ENCODE measurements around the gene CXXC5.

Gene CXXC5

DNA sequence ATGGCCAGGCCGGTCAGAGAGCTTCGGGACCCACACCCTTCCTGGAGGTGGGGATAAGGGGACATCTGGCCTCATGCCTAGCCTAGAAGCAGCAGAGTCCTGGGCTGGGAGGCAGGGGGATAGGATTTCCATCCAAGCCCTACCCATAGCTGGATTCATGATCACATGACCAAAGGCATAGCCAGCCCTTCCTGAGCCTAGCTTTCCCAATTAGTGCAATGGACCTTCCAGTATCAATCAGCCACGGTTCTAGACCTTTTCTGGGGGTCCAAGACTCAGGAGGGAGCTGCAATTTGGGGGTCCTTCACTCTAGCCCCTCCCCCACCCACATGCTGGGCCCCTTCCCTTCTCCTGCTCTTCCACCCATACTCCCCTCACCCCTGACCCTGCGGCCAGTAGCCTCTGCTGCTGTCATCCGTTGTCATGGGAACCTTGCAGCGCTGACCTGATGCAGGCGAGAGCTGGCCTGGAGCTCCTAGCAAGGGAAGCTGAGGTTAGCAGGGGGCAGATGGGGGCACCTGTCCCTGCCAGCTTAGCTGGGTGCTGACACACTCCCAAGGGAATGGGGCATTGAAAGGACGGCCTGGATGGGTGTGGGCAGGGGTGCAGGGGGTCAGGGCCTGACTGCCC lies 44.6 kb downstream of the CXXC5 start:
- DNase-seq (ENCODE audit: low read depth, low spot score), result no peak

DNA sequence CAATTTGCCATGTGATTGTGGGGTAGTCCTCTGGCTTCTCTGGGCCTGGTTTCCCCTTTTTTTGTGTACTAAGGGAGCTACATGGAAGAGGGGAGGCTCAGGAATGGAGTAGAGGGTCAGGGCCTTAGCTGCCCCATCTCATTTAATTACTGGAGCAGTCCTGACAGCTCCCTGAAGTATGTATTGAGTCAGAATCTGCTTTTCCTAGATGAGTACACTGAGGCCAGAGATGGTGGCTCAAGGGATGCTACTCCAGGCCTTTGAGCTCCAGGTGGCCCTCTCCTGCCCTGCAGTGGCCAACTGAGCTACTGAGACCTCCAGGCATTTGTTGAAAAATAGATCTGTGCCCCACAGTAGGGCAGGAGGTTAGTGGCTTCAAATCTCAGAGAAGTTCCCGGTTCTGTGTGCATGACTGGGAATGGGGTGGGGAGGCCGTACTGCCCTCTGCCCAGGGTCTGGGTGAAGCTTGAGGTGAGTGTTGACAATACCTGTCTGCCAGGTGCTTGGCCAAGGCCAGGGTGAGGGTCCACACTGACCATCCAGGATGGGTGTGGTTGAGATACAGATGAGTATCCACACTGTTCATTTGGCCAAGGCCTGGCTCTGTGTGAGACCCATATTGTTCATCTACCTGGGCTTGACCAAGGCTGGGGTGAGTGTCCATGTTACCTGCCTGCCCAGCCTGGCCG lies 45.7 kb downstream of the CXXC5 start:
- DNase-seq (ENCODE audit: low read depth, low spot score), result no peak

- no peak for DNase-seq (ENCODE audit: low read depth, low spot score)
Observed at GRCh38 chr5:139694556-139695177, 46.5 kb downstream of the CXXC5 start.

- no peak for DNase-seq (ENCODE audit: low read depth, low spot score)
Observed at GRCh38 chr5:139695178-139695573, 47.0 kb downstream of the CXXC5 start.

DNA sequence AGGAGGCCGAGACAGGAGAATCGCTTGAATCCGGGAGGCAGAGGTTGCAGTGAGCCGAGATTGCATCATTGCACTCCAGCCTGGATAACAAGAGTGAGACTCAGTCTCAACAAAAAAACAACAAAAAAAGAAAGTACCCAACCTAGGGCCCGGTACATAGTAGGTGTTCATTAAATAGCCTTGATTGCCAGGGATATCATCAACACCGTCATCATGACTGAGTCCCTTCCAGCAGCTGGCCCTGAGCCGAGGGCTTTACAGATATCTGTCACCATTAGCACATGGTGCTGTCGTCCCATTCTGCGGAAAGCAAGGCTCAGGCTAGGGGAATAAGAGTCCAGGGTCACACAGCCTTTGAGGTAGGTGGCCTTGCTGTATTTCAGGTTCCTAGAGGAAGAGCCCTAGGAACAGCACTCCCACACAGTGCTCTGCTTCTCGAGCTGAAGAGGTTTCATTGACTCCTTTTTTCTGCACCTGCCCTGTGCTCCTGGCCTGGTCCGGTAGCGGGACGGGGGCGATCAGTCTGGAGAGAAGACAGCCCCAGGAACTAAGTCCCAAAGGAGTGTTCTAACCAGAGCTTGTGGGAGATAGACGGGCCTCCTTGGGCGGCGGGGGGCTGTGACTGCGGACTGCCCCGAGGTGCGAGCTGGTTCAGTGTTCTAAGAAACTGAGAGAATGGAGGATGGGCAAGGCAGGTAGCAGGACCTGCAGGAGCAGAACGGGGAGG lies 48.2 kb downstream of the CXXC5 start:
- no peak for DNase-seq (ENCODE audit: low read depth, low spot score)

DNA sequence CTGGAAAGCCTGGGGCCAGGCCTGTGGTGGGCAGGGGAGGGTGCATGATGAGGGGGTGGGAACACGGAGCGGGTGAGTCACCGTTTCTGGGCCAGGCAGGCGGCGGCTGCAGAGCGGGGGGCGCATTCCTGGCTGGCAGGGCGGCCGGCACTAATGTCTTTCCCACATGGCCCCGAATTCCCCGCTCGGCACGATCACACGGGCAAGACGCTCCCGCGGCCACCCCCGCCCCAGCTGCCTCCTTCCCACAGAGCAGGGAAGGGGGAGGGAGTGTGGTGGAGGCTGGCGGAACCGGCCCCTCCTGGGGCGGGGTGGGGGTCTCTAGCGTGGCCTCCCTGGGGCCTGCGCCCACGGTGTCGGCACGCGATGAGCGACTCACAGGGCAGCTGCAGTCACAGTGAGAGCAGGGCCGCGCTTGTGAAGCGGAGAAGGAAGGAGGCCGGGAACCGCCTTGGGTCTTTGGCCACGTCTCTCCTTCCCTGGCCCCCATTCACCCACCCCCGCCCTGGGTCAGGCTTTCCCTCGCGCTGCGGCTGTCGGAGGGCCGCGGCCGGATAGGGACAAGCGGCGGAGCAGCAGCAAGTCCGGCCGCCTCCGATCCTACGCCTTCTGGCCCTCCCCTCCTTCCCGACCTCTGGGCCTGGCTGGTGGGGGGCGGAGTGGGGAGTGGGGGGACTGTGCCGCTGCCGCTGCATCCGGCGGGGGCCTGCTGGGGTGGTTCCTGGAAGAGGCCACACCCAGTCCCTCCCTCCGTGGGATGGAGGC lies 48.9 kb downstream of the CXXC5 start:
- DNase-seq (ENCODE audit: low read depth, low spot score), result no peak

- DNase-seq (ENCODE audit: low read depth, low spot score), result no peak
Observed at GRCh38 chr5:139698490-139699146, 50.5 kb downstream of the CXXC5 start.

GRCh38 chr5:139699351-139699750 lies 51.2 kb downstream of the CXXC5 start:
- no peak for DNase-seq (ENCODE audit: low read depth, low spot score)

GRCh38 chr5:139700711-139701055 lies 52.5 kb downstream of the CXXC5 start:
- DNase-seq (ENCODE audit: low read depth, low spot score), result no peak

DNA sequence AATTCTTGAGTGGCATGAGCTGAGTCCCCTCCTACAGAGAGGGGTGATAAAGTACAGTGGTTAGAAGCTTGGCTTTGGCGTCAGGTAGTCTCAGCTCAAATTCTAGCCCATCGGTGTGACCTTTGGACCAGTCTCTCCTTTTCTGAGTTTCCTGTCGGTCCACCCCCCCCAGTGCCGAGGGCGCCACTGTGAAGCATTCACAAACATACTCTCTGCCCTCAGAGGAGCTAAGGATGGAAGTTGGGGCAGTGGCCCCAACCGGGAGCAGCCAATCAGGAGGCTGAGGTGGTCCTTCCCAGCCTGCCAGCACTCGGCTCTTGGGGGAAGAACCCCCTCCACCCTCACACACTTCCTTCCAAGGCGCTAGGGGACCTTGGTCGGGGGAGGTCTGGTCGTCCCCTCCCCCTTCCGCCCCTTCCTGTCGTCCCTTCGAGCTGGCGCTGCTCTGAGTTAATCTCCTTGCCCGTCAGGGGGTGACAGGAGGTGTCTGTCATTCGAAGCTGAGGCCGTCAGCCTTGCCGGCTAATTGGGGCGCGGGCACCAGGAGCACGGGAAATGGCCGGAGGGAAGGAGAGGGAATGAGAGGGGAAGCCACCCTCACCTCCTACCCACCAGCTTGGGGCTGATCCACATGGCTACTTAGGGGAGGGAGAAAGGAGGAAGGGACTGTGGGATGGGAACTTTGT lies 53.0 kb downstream of the CXXC5 start:
- DNase-seq (ENCODE audit: low read depth, low spot score), result no peak

- DNase-seq (ENCODE audit: low read depth, low spot score), result no peak
Observed at GRCh38 chr5:139702548-139702947, 54.4 kb downstream of the CXXC5 start.

DNA sequence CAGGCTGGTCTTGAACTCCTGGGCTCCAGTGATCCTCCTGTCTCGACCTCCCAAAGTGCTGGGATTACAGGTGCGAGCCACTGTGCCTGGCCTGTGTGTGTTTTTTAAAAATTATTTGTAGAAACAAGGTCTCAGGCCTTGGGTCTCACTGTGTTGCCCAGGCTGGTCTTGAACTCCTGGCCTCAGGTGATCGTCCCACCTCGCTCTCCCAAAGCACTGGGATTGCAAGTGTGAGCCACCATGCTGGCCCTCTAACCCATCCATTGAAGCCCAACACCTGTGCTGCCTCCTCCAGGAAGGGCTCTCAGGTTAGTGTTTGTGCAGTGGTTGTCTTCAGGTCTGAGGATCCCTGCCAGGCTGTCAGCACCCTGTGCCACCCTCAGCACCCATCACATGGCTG lies 56.6 kb downstream of the CXXC5 start:
- DNase-seq (ENCODE audit: low read depth, low spot score), result no peak

DNA sequence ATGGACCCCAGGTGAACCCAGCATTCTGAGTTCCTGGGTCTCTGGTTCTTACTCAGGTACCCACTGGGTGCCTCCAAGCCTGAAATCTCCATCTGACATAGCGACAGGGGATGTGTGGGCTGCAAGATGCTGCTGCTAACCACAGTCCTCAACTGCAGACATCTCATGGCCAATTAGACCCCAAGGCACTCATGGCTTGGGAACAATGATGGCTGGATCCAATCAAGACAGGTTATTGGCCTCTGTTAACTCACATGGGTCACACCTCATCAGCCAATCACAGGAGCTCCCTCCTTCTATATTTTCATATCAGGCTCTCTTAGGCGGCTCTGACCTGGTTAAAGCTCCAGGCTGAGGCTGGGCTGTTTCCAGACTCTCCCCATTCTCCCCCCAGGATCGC lies 57.0 kb downstream of the CXXC5 start:
- DNase-seq (ENCODE audit: low read depth, low spot score), result no peak

DNA sequence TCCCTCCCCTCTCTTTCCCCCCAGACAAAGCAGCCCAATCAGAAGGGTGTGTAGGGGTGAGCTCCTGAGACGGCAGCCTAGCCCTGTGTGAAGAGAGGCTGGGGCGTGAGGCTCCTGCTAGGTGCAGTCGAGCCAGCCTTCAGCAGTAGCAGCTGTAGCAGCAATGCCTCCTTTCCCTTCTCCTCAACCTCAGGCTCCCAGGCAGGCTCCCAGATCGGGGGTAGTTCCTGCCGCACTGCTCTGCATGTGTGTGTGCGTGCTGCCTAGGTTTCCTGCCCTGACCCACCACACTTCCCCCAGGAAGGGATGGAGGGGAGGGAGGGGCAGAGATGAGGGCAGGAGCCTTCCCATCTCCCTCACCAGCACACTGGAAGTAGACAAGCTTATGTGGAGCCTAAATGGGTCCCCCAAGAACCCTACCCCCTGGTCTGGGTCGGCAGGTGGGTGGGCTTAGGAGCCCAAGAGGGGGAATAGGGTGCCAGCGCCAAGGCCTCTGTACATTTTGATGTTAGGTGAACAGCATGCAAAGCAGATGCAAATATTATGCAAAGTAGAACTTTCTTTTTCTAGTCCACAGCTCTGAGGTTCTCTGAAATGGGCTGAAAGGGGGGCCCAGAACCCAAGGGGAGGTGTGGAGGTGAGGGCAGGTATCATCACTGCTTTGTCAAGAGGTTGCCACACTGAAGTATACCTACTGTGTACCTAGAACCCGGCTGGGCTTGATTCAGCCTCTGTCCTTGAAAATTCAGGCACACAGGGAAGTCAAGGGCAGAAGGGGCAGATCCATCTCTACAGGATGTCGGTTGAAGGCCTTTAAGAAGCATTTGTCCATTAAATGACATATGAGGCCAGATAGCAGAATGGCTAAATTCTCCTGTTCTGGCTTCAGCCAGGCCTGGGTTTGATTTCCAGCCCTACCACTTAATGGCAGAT lies 57.8 kb downstream of the CXXC5 start:
- DNase-seq (ENCODE audit: low read depth, low spot score), result no peak

DNA sequence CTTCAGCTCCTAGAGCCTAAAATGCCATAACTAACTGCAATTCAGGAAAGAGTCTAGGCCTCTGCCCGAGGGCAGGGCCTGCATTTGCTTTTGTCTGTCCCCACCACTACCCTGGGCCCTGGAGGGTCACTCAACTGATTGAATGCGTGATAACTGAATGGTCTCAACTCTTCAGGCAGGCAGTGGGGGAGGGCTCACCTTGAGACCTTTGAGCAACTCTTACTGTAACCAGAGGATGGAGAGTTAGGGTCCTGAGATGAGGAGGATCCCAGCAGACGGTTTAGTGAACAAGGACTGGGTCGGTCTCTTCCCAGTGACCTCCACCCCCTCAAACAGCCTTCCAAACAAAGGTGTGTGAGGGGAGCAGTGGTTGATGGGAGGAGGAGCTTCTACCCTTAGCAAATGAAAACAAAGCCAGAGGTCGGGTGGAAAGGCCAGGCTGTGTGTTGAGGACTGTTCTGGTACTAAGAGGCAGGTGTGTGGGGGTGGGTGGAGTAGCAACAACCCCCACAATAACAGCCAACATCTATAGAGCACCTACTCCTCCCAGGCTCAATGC lies 59.4 kb downstream of the CXXC5 start:
- DNase-seq (ENCODE audit: low read depth, low spot score), result no peak

DNA sequence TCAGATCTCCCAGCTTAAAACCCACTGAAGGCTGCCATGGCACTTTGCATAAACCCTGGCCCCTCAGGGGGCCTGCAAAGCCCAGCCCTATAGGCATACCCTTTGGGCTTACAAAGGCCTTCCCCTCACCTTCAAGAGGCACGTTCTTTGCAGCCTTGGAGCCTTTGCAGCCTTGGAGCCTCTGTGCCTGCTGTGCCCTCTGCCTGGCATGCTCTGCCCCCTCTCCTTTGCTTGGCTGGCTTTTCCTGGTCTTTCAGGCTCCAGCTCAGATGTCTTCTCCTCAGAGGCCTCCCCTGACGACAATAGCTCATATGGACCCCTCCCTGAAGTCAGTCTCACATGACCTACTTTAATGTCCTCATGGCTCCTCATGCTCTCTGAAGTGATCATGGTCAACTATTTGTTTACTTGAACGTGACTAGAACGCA lies 60.3 kb downstream of the CXXC5 start:
- no peak for DNase-seq (ENCODE audit: low read depth, low spot score)

- no peak for DNase-seq (ENCODE audit: low read depth, low spot score)
Observed at GRCh38 chr5:139708877-139709581, 60.9 kb downstream of the CXXC5 start.

DNA sequence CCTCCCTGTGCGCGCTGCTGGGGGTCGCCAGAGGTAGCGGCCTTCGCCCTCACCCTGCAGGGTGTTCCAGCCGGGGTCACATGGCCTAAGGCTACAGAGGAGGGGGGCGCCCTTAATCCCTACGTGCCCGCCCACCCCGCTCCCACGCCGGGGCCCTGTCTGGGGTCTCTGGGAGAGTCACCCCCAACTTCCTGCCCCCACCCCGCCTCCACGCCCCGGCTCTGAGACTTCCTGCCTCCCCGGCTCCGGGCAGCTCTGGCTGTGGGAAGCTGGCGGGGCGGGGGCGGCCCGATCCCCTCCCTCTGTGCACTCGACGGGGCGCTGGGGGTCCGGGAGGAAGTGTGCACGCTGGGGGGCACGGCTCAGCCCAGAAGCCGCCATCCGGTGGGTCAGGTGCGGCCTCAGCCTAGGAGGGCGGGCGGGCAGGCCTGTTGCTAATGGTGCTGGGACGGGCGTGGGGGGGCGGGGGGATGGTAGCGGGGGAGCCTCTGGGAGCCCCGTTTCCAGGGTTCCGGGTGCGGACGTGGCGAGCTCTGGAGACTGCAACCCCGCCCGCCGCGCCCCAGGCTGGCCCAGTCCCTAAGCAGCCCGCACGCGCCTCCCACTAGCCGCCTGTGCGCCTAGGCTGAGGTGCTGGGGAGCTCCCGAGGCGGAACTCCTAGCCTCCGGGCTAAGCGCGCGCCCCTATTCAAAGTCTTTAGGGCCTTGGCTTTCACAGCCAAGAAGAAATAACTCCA lies 61.6 kb downstream of the CXXC5 start:
- DNase-seq (ENCODE audit: low read depth, low spot score), result no peak

All from activated naive CD8-positive, alpha-beta T cell treated with anti-CD3 and anti-CD28 coated beads, Interleukin-2, amount 50 U/mL, for 16 hours (primary cell).